ENCODE measurements around the gene PTPN21.

Gene PTPN21

GRCh38 chr14:88468406-88468805 is 86.4 kb downstream of the PTPN21 start:
- no peak for DNase-seq

DNA sequence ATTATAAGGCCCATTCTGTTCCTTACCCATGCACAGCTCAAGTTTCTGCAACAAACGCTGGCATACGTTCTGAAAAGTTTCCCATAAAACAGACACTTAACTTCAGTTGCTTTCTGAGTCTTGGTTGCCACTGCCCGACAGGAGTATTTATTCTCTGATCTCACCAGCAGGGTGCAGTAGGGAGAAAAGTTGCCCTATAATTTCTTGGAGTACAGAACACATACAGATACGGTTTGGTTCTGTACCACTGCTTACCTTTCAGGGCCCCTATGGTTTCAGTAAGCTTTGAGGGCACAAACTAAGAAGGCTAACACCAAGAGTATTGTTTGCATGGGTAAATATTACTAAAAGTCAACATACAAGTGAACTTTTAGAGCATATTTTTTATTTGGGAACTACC is 91.5 kb downstream of the PTPN21 start:
- DNase-seq = no peak

DNA sequence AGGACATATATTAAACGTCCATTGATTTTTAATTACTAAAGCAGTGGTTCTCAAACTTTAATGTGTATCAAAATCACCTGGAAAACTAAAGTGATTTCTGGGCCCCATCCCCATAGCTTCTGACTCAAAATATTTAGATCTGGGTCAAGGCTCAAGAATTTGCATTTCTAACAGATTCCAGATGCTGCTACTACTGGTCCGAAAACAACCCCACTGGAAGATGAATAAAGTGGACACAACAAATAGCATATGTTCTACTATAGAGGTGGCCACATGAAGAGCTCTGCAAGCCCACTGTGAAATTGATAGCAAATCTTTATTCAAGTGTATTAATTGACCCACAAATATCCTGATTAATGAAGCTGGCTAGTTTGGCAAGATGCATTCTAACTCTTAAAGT is 99.9 kb downstream of the PTPN21 start:
- no peak for DNase-seq

- no peak for DNase-seq
Observed at GRCh38 chr14:88452231-88452630, 102.6 kb downstream of the PTPN21 start.

DNA sequence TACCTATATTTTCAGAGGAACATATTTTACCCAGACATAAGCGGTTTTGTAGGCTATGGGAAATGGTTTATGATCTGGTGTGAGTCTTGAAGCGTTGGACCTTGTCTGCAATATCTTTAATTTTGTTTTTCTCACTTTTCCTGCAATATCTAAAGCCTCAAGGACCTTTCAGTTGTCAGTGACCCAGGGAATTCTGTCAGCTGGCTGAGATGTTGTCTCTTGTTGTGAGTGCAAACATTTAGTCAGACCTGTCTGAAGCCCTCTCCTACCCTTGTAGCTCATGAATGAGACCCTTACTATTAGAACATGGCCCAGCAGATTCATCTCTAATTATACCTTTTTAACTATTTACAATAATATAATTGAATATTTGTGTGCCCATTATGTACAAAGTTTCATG is 115.7 kb downstream of the PTPN21 start:
- DNase-seq = no peak

DNA sequence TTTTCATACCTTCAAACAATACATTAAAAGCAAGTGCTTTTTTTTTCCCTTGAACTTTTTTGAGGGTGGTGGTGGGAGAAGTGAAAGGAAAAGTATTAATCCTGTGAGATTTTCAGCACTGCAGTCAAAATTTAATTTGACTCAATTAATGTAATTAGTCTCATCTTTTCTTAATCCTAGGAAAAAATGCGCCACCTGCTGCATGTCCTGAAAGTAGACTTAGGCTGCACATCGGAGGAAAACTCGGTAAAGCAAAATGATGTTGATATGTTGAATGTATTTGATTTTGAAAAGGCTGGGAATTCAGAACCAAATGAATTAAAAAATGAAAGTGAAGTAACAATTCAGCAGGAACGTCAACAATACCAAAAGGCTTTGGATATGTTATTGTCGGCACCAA is 117.1 kb downstream of the PTPN21 start:
- DNase-seq = no peak

DNA sequence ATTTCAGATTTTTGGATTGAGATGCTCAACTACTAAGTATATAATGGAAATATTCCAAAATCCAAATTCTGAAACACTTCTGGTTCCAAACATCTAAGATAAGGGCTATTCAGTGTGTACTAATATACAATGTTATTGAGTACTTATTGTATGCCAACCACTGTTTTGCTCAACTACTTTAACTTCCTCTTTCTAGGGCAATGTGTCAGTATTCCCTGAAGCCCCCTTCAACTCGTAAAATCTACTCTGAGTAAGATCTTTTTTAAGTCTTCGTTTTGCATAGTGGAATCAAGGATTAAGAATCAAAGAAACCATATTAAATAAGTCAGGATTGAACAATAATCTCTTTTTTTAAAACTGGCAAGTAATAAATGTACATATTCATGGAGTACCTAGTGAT is 123.8 kb downstream of the PTPN21 start:
- DNase-seq = no peak

DNA sequence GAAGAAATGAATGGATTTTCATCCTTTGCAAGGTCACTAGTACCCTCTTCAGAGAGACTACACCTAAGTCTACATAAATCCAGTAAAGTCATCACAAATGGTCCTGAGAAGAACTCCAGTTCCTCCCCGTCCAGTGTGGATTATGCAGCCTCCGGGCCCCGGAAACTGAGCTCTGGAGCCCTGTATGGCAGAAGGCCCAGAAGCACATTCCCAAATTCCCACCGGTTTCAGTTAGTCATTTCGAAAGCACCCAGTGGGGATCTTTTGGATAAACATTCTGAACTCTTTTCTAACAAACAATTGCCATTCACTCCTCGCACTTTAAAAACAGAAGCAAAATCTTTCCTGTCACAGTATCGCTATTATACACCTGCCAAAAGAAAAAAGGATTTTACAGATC is 128.5 kb downstream of the PTPN21 start:
- DNase-seq = no peak

DNA sequence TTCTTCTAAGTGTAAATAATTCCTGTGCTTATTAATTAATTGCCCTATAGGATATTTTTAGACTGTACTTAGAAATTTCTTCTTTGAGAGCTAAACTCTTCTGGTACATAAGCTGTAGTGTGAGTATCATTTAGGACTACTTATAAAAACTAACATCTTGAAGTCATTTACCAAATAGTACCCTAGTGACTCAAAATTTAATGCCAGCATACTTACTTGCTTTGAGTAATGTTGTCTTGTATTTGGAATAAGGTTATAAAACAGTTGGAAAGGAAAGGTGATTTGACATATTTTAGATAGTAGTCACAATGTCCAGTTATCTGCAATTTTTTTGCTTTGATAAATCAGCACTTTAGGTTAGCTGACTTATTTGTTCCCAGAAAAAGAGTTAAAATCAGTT is 130.2 kb downstream of the PTPN21 start:
- DNase-seq = no peak

GRCh38 chr14:88422919-88423650 is 131.7 kb downstream of the PTPN21 start:
- DNase-seq = no peak

DNA sequence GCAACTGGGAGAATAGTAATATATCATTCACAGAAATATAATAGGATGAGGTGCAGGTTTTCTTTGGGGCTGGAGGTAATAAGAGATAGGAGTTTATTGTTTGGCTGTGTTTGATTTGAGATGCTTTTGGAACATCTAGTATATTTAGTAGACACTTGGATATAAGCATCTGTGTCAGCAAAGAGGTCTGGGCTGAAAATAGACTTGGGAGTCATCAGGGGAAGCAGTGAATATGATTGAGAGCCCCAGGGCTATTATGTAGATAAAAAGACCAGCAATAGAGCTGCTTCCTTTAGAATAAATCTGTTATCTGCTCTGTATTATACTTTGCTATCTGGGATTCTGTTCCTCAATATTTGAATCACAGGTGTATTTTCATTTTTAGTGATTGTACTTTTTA is 132.8 kb downstream of the PTPN21 start:
- no peak for DNase-seq

GRCh38 chr14:88421286-88421685 is 133.5 kb downstream of the PTPN21 start:
- no peak for DNase-seq

GRCh38 chr14:88420187-88420586 is 134.6 kb downstream of the PTPN21 start:
- DNase-seq = no peak

GRCh38 chr14:88417594-88417993 is 137.2 kb downstream of the PTPN21 start:
- DNase-seq = no peak

Measured in C1 segment of cervical spinal cord (tissue), 14 donors.